RCC 7860 (cell line): Measurements from ENCODE around the gene SUSD3.

Experiments used
- DNase-seq: peaks from one replicate; pipeline ENCODE4 v3.0.0-alpha.2; 2015; ENCODE audit warnings: low spot score
- FAIRE-seq: peaks from 2 replicates; lab custom pipeline; 2012; peaks lifted over from hg19 to GRCh38; lab: Jason Lieb, UNC

The SUSD3 gene

DNA sequence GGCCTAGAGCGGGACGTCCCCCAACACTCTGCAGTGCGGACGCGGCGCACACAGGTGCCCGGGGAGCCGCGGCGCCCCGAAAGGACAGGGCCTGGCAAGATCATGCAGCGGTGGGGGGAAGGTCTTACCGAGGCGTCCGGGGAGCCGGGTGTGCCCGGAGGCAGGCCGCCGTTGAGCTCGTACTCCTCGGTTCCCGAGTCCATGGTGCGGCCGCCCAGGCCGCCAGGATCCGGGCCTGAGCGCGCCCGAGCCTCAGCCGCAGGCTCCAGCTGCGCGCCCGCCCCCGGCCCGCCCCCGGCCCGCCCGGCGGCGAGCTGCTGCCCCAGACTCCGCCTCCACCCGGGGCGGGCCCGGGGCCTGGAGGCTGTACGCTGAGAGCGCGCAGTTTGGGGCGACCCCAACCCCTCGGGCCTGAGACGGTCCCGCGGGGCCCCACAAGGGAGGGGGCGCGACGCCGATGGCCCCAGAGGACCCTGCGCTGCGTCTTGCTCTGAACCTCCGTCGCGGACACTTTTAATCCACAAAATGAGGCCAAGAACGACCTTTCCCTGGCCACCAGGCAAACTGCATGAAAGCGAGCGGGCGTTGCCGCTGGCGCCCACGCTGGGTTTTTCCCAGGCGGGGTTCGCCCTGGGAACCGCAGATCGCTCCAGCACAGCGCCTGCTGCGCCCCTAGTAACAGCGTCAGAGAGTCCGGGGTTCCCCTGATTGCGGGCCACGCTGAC is 75.7 kb downstream of the SUSD3 start, which contains the start of gene NINJ1:
TSS of gene NINJ1 (minus strand) at position 237 of the 725 bp plus-strand sequence. CDS start at position 203, 34 bp downstream.
- FAIRE-seq: no peak
- no peak for DNase-seq
